K562 (cell line): ENCODE measurements around the gene SUGT1. TPM values are rescaled to one million over a fixed set of nuclear protein-coding genes. Genes with fewer than 3 reads are reported as not detected.

Source experiments
- ATAC-seq: fragments of 200-7000 bp; cut with Tn5 transposase; 3 replicates; pipeline ENCODE4 v1.9.1; 2020; ENCODE audit warnings: moderate library complexity
- BruUV-seq: library from RNA; stranded (reverse); fragments of 400-500 nt; replicated peaks from 2 replicates; lab custom pipeline; 2021; lab: Mats Ljungman, UMichigan
- CTCF ChIA-PET: fragments of 300-600 bp; formaldehyde crosslinking; extraction: SDS; loops from one replicate; lab custom pipeline; 2021; ENCODE audit warnings: low intra/inter-chr PET ratio; lab: Yijun Ruan, JAX
- POLR2A ChIA-PET: fragments of 300-600, 350-650 bp; sonication (Branson Sonifier 250); formaldehyde crosslinking; extraction: SDS; loops from one replicate; lab custom pipeline; 2021; ENCODE audit warnings: antibody characterized with exemption, inconsistent platforms; lab: Yijun Ruan, JAX
- DNase-seq, 4 experiments: peaks; one replicate each; pipeline versions ENCODE4 v3.0.0 to v3.0.0-alpha.2; 2011 to 2018; ENCODE audit warnings: low spot score in 3 of 4, mixed read lengths in 3 of 4; ENCODE audit errors: extremely low read depth in 1 of 4
- FAIRE-seq: peaks from 2 replicates; lab custom pipeline; 2011; peaks lifted over from hg19 to GRCh38; lab: Jason Lieb, UNC
- H2AFZ ChIP-seq: 2 replicates; pipeline ENCODE4 v1.6.0; 2011; ENCODE audit warnings: low read depth, low read length, control low read depth, inconsistent platforms
- H3K27ac ChIP-seq: fragments of 200-600 bp; 3 replicates; pipeline ENCODE4 v1.8.0; 2011; ENCODE audit warnings: low read depth, mild to moderate bottlenecking, control low read depth, inconsistent platforms, low read length, moderate library complexity, mixed read lengths; ENCODE audit errors: extremely low read depth
- H3K27me3 ChIP-seq, 2 experiments: fragments of 300-600 bp in 1 of 2; 2 replicates in 1 of 2; 3 replicates in 1 of 2; pipeline versions ENCODE4 v1.6.0 to v1.8.0; 2011; ENCODE audit warnings: inconsistent platforms in 2 of 2, low read length in 2 of 2, mild to moderate bottlenecking in 1 of 2, mixed read lengths in 1 of 2, moderate library complexity in 1 of 2; ENCODE audit not compliant: control insufficient read depth in 2 of 2, insufficient read depth in 2 of 2
- H3K36me3 ChIP-seq: fragments of 300-600 bp; 3 replicates; pipeline ENCODE4 v1.8.0; 2011; ENCODE audit warnings: mild to moderate bottlenecking, low read length, inconsistent platforms; ENCODE audit not compliant: control insufficient read depth, insufficient read depth
- H3K4me1 ChIP-seq, 2 experiments: fragments of 200-600 bp in 1 of 2; replicated peaks in 1 of 2; 2 replicates in 1 of 2; 3 replicates in 1 of 2; pipeline versions ENCODE4 v1.5.1 to v1.8.0; 2011; ENCODE audit warnings: inconsistent platforms in 2 of 2, low read length in 2 of 2, mild to moderate bottlenecking in 1 of 2, mixed read lengths in 1 of 2, moderate library complexity in 1 of 2; ENCODE audit not compliant: control insufficient read depth in 2 of 2, insufficient read depth in 2 of 2
- H3K4me2 ChIP-seq: 2 replicates; pipeline ENCODE4 v1.6.1; 2011; ENCODE audit warnings: low read length, control low read depth, inconsistent platforms, mixed read lengths; ENCODE audit not compliant: insufficient read depth
- H3K4me3 ChIP-seq: fragments of 200-600 bp; sonication (generic), shearing (Covaris generic); 2 replicates; pipeline ENCODE4 v1.5.1; 2016; ENCODE audit warnings: control low read depth, inconsistent platforms
- H3K79me2 ChIP-seq: fragments of 200-600 bp; 3 replicates; pipeline ENCODE4 v1.8.0; 2011; ENCODE audit warnings: low read length, inconsistent platforms; ENCODE audit not compliant: control insufficient read depth, insufficient read depth
- H3K9ac ChIP-seq, 2 experiments: 2 replicates each; pipeline versions ENCODE4 v1.6.0 to v1.6.1; 2011; ENCODE audit warnings: low read depth in 2 of 2, low read length in 2 of 2, control low read depth in 1 of 2, inconsistent platforms in 1 of 2, mild to moderate bottlenecking in 1 of 2, mixed read lengths in 1 of 2; ENCODE audit not compliant: insufficient read depth in 1 of 2
- H3K9me1 ChIP-seq: one replicate; pipeline ENCODE4 v1.6.0; 2011; ENCODE audit warnings: inconsistent platforms, mild to moderate bottlenecking, low read length, moderate library complexity; ENCODE audit not compliant: control insufficient read depth, insufficient read depth
- H3K9me3 ChIP-seq: replicated peaks from 2 replicates; pipeline ENCODE4 v1.5.1; 2011; ENCODE audit warnings: low read depth, low read length, inconsistent platforms; ENCODE audit not compliant: control insufficient read depth, insufficient read depth
- H4K20me1 ChIP-seq: replicated peaks from 2 replicates; pipeline ENCODE4 v1.6.1; 2011; ENCODE audit warnings: low read length, inconsistent platforms, mixed read lengths; ENCODE audit not compliant: control insufficient read depth, insufficient read depth
- CXXC5 ChIP-seq: fragments of 250-450 bp; sonication (Bioruptor Pico); IDR thresholded peaks from 2 replicates; pipeline ENCODE4 v1.8.0; 2022; ENCODE audit warnings: inconsistent platforms, mild to moderate bottlenecking, moderate library complexity
- EZH2 ChIP-seq: IDR thresholded peaks from 2 replicates; pipeline ENCODE4 v1.6.1; 2012; ENCODE audit warnings: low read depth, mild to moderate bottlenecking, inconsistent platforms, low read length, borderline replicate concordance
- FUS ChIP-seq: fragments of 200-400 bp; formaldehyde crosslinking; optimal IDR thresholded peaks from 2 replicates; pipeline ENCODE3; 2017; ENCODE audit warnings: low read depth, low read length
- GABPB1 ChIP-seq: sonication (generic); formaldehyde crosslinking; IDR thresholded peaks from 2 replicates; pipeline ENCODE4 v1.8.0; 2022; ENCODE audit warnings: mild to moderate bottlenecking, missing genetic modification reagents
- L3MBTL2 ChIP-seq: fragments of 450-650 bp; IDR thresholded peaks from 2 replicates; pipeline ENCODE4 v1.6.1; 2016; ENCODE audit warnings: mild to moderate bottlenecking, moderate library complexity
- MBD1 ChIP-seq: fragments of 250-450 bp; sonication (Bioruptor Pico); IDR thresholded peaks from 2 replicates; pipeline ENCODE4 v1.8.0; 2022; ENCODE audit warnings: inconsistent platforms
- NFRKB ChIP-seq: fragments of 450-650 bp; IDR thresholded peaks from 2 replicates; pipeline ENCODE4 v1.6.1; 2016; ENCODE audit warnings: low read depth
- OTX1 ChIP-seq: fragments of 450-650 bp; formaldehyde crosslinking; IDR thresholded peaks from 2 replicates; pipeline ENCODE4 v1.4.0; 2022; ENCODE audit warnings: mild to moderate bottlenecking
- RAD21 ChIP-seq, 2 experiments: fragments of 250-450 bp in 1 of 2; fragments of 450-650 bp in 1 of 2; sonication (Bioruptor Pico) in 1 of 2; formaldehyde crosslinking in 1 of 2; IDR thresholded peaks in 1 of 2; conservative IDR thresholded peaks in 1 of 2; 2 replicates each; pipeline versions ENCODE4 v1.4.0 to v1.8.0; 2020 to 2022; ENCODE audit warnings: mild to moderate bottlenecking in 2 of 2, moderate library complexity in 1 of 2
- SMARCB1 ChIP-seq: IDR thresholded peaks from 2 replicates; pipeline ENCODE4 v1.6.1; 2011; ENCODE audit warnings: improper control_type of control experiment, low read depth; ENCODE audit not compliant: insufficient read length
- ZNF274 ChIP-seq: IDR thresholded peaks from 2 replicates; pipeline ENCODE4 v1.6.1; 2011; ENCODE audit warnings: low read depth, mild to moderate bottlenecking, low read length, moderate library complexity, borderline replicate concordance
- ZNF395 ChIP-seq: fragments of 200-800 bp; sonication (Bioruptor generic); IDR thresholded peaks from 2 replicates; pipeline ENCODE4 v1.6.1; 2017; ENCODE audit warnings: missing genetic modification characterization, missing compliant biosample characterization
- WGBS: fragments of 100-300 bp; shearing (Covaris generic); methylation state at CpG from one replicate; pipeline ENCODE4 v1.1.6; 2016; ENCODE audit warnings: low coverage, mixed read lengths; ENCODE audit not compliant: insufficient coverage; ENCODE audit errors: missing lambda C conversion rate; 5-methylcytosine and 5-hydroxymethylcytosine counted together
- in situ Hi-C: fragments of 300-500 bp; cut with MboI; formaldehyde crosslinking; loops from 4 replicates; pipeline ENCODE4 v1.15.0; 2018; ENCODE audit warnings: inconsistent platforms, mixed read lengths
- intact Hi-C: fragments of 100-400 bp; cut with micrococcal nuclease; formaldehyde crosslinking; loops from 2 replicates; pipeline ENCODE4 v1.14.2; 2022
- polyA plus RNA-seq, 8 experiments: library from polyadenylated mRNA; depleted of rRNA in 4 of 8; stranded (reverse) in 5 of 8; unstranded in 3 of 8; fragments of >200 nt; fragmentation: Nextera tagmentation in 2 of 8; fragmentation: Illumina TruSeq in 1 of 8; extraction: Ambion mirVana in 2 of 8; extraction: Trizol in 1 of 8; gene quantifications; 2 replicates each; pipeline versions ENCODE4 v1.2.1 to v1.2.3, GENCODE V29; 2011 to 2014; ENCODE audit warnings: inconsistent platforms in 1 of 8, missing spikeins in 1 of 8
- total RNA-seq, 7 experiments: library from RNA; depleted of rRNA in 6 of 7; stranded (reverse); fragments of >200 nt in 6 of 7; fragmentation: Illumina TruSeq in 2 of 7; extraction: Trizol in 2 of 7; gene quantifications; 2 replicates each; pipeline versions ENCODE4 v1.2.1 to v1.2.3, GENCODE V29; 2011 to 2021; ENCODE audit warnings: low replicate concordance in 1 of 7

Gene SUGT1
- total and polyA plus RNA-seq, 9 of the 15 experiments (the other 6 are each of a cell fraction or from before 2014, with no cell fraction given) = 38.1 to 67.1 (median 53.8) TPM

DNA sequence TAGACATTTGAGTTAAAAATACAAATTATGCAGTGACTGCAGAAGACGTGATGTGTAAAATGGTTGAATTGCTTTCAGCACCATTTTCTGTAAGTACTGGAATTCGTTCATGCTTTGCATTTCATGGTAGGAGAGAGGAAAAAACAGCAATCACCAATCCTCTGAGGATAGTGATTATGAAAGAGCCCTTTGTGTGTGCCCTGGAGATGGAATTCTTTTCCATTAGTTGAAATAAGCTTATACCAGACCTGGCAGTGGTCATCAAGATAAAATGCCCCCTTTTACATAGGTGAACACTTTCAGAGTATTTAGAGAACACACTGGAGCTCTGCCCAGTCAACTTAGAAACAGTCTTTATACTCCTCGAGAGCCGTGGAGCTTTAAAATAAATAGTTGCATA lies 85.3 kb downstream of the SUGT1 start (continued):
- TF ChIP-seq MBD1 (CRISPR knock-in tag) = no peak

GRCh38 chr13:52738719-52739467 lies 86.3 kb downstream of the SUGT1 start:
- Histone ChIP-seq H3K27ac (no peak overlapping the region), H3K36me3 (no peaks in the 10 kb centered on the region), H3K9me3 (no peaks in the 10 kb centered on the region), H3K4me2 (peak overlapping the region; percentile 60), H3K79me2 (no peaks in the 10 kb centered on the region), H4K20me1 (no peaks in the 10 kb centered on the region), H3K4me1 (peaks cover 0 to 11% of the 10 kb centered on the region in 2 experiments; a peak in 2 of 5 replicates), H3K27me3 (peaks cover 0 to 18% of the 10 kb centered on the region in 2 experiments; a peak in 2 of 5 replicates), H2AFZ (peak overlapping the region; percentile 85), H3K9me1 (no peaks in the 10 kb centered on the region), H3K9ac (peak overlapping the region in 1 of 2 experiments; percentile 56; a peak in 3 of 4 replicates), H3K4me3 (peak overlapping the region; percentile 18; the same call in 1 of the 2 replicates)
- BruUV-seq = no TSS peak
- peak; percentile 22 to 52 (median 47) for DNase-seq
- no peak for FAIRE-seq
- 31% methylated on average over 41 of the region's 75 CpGs for WGBS
- intact Hi-C loops = loop anchor here (5.0 kb wide), 1 partner anchor 72 kb away; no protein-coding TSS in a partner anchor
- ATAC-seq = peak; percentile 93
- in situ Hi-C loops = no loop called here
- ChIA-PET POLR2A (interaction anchor here (0.6 kb wide), 2 partner anchors 110 to 284 kb away, joined by 3 read pairs; partner anchors contain the start of gene CKAP2), CTCF (no interaction called here)
- TF ChIP-seq FUS (no peak), CXXC5 (CRISPR knock-in tag) (0 out of 2 replicates have a peak, but pooled peaks have one; percentile 14), NFRKB (no peak), GABPB1 (no peak), L3MBTL2 (peak; percentile 60; the same call in 1 of the 2 replicates), ZNF274 (no peak), EZH2 (no peak), ZNF395 (CRISPR knock-in tag) (no peak), OTX1 (CRISPR knock-in tag) (no peak), SMARCB1 (no peak), RAD21 (CRISPR knock-in tag; conservative IDR thresholded peaks at IDR 0.05 in 1 of 2, IDR thresholded peaks at IDR 0.05 in 1 of 2) (peak in 1 of 2 experiments; percentile 39; a peak in 2 of 4 replicates)
